Measurements from ENCODE around the gene SGMS1. TPM values are rescaled to one million over a fixed set of nuclear protein-coding genes. Genes with fewer than 3 reads are reported as not detected.

The SGMS1 gene
- total RNA-seq, 3 donors from 2014 or later (not counting 1 experiment from before 2014, with no cell fraction given) = 24.5 to 32.7 (median 30.4) TPM

- H3K4me1 Mint-ChIP-seq = peaks cover 32 to 38% of the 10 kb centered on the region in 2 donors
- ATAC-seq = no peak
Observed at GRCh38 chr10:50515420-50515819, 108.3 kb downstream of the SGMS1 start.

GRCh38 chr10:50514995-50515394 is 108.8 kb downstream of the SGMS1 start:
- H3K27ac Mint-ChIP-seq = no peak overlapping the region
- no peaks in the 10 kb centered on the region for H3K27me3 Mint-ChIP-seq (ENCODE audit: low read depth in 2 of 2)

More at GRCh38 chr10:50515420-50515819, 108.3 kb downstream of the SGMS1 start:
- Histone ChIP-seq H3K27ac (ENCODE audit: low read length) (no peak overlapping the region), H3K4me3 (ENCODE audit: low read length) (no peak overlapping the region), H3K9me3 (ENCODE audit: control insufficient read depth, insufficient read depth, low read length) (no peaks in the 10 kb centered on the region), H3K4me1 (ENCODE audit: control insufficient read depth, insufficient read depth, low read length) (peaks cover 20% of the 10 kb centered on the region), H3K27me3 (ENCODE audit: control insufficient read depth, insufficient read depth, low read length) (no peaks in the 10 kb centered on the region), H3K36me3 (ENCODE audit: control insufficient read depth, insufficient read depth, low read length) (peaks cover 4% of the 10 kb centered on the region)
- DNase-seq = no peak
- Mint-ChIP-seq H3K4me3 (no peak overlapping the region), H3K9me3 (no peaks in the 10 kb centered on the region), H3K36me3 (no peaks in the 10 kb centered on the region), H3K27me3 (ENCODE audit: low read depth in 2 of 2) (no peaks in the 10 kb centered on the region), H3K27ac (no peak overlapping the region)
- 92% methylated on average over 2 of the region's 2 CpGs for WGBS (ENCODE audit: insufficient coverage)
- intact Hi-C loops (cut with micrococcal nuclease) = no loop called here
- TF ChIP-seq CTCF (IDR thresholded peaks at IDR 0.05) = no peak

GRCh38 chr10:50513956-50514355 is 109.8 kb downstream of the SGMS1 start:
- Histone ChIP-seq H3K27me3 (ENCODE audit: control insufficient read depth, insufficient read depth, low read length) (no peaks in the 10 kb centered on the region), H3K36me3 (ENCODE audit: control insufficient read depth, insufficient read depth, low read length) (no peaks in the 10 kb centered on the region), H3K27ac (ENCODE audit: low read length) (no peak overlapping the region), H3K4me3 (ENCODE audit: low read length) (no peak overlapping the region), H3K9me3 (ENCODE audit: control insufficient read depth, insufficient read depth, low read length) (no peaks in the 10 kb centered on the region), H3K4me1 (ENCODE audit: control insufficient read depth, insufficient read depth, low read length) (peaks cover 20% of the 10 kb centered on the region)
- WGBS (ENCODE audit: insufficient coverage) = 98% methylated on average over 5 of the region's 5 CpGs
- Mint-ChIP-seq H3K36me3 (no peaks in the 10 kb centered on the region), H3K4me1 (peaks cover 39 to 45% of the 10 kb centered on the region in 2 donors), H3K27me3 (ENCODE audit: low read depth in 2 of 2) (no peaks in the 10 kb centered on the region), H3K4me3 (no peak overlapping the region), H3K9me3 (no peaks in the 10 kb centered on the region), H3K27ac (no peak overlapping the region)
- no peak for ATAC-seq
- DNase-seq = no peak
- intact Hi-C loops (cut with micrococcal nuclease) = no loop called here
- TF ChIP-seq CTCF (IDR thresholded peaks at IDR 0.05) = no peak

More at GRCh38 chr10:50514995-50515394, 108.8 kb downstream of the SGMS1 start:
- 97% methylated on average over 2 of the region's 2 CpGs for WGBS (ENCODE audit: insufficient coverage)
- H3K36me3 Mint-ChIP-seq = no peaks in the 10 kb centered on the region
- DNase-seq (no peak), ATAC-seq (no peak)
- no peak overlapping the region for H3K4me3 Mint-ChIP-seq
- no peaks in the 10 kb centered on the region for H3K9me3 Mint-ChIP-seq
- intact Hi-C loops (cut with micrococcal nuclease) = no loop called here
- Histone ChIP-seq H3K9me3 (ENCODE audit: control insufficient read depth, insufficient read depth, low read length) (no peaks in the 10 kb centered on the region), H3K4me1 (ENCODE audit: control insufficient read depth, insufficient read depth, low read length) (peaks cover 20% of the 10 kb centered on the region), H3K27me3 (ENCODE audit: control insufficient read depth, insufficient read depth, low read length) (no peaks in the 10 kb centered on the region), H3K4me3 (ENCODE audit: low read length) (no peak overlapping the region), H3K36me3 (ENCODE audit: control insufficient read depth, insufficient read depth, low read length) (peaks cover 4% of the 10 kb centered on the region), H3K27ac (ENCODE audit: low read length) (no peak overlapping the region)
- H3K4me1 Mint-ChIP-seq = peaks cover 37 to 39% of the 10 kb centered on the region in 2 donors
- TF ChIP-seq CTCF (IDR thresholded peaks at IDR 0.05) = no peak
